NCI-H1105 treated with DMSO at 0.1 percent for 48 hours (cell line): Measurements from ENCODE around the gene RPN1.
A peak's percentile ranks its signal among the peaks of the same experiment; 100 is the strongest.

ENCODE experiments used
- DNase-seq: peaks from one replicate; lab custom pipeline; 2025; lab: John Stamatoyannopoulos, UW

The RPN1 gene

DNA sequence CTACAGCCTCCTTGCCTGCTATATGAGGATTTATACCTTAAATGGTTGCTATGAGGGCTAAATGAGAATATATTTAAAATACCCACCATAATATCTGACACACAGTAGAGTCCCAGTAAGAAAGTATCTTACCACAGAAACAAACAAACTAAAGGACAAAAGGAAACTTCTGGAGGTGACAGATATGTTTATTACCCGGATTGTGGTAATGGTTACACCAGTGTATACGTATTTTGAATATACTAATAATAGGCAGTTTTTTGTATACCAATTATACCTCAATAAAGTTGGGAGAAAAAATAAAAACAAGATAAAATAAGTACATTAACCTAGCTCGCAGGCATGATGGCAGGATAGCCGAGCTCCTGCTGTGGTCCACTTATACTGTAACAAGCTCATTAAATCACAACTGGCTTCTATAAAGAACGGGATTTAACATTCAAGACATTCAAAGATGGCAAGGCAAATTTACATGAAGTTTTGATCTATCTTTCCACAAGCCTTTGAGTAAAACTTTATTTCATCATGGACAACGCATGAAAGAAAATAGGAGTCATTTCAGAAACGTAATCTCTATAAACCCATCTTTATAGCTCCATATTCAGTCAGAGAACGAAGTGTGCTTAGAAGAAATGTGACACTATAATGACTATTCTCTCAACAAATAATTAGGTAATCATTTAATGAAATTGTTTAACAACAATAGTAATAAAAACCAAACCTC lies 1.5 kb downstream of the RPN1 start:
- DNase-seq, result no peak

- no peak for DNase-seq
These were observed 2.2 kb downstream of the RPN1 start for GRCh38 chr3:128648402-128648801.

DNA sequence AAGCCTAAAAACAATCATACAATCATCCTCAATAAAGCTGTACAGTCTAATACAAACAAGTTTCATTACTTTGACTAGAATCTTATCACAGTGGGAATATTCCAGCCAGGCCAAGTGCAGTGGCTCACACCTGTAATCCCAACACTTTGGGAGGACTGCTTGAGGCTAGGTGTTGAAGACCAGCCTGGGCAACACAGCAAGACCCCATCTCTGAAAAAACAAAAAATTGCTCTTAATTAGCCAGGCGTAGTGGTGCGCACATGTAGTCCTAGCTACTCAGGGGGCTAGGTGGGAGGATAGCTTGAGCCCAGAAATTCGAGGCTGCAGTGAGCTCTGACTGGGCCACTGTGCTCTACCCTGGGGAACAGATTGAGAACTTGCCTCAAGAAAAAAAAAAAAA lies 3.3 kb downstream of the RPN1 start:
- no peak for DNase-seq

GRCh38 chr3:128634075-128634611 lies 16.5 kb downstream of the RPN1 start:
- no peak for DNase-seq

DNA sequence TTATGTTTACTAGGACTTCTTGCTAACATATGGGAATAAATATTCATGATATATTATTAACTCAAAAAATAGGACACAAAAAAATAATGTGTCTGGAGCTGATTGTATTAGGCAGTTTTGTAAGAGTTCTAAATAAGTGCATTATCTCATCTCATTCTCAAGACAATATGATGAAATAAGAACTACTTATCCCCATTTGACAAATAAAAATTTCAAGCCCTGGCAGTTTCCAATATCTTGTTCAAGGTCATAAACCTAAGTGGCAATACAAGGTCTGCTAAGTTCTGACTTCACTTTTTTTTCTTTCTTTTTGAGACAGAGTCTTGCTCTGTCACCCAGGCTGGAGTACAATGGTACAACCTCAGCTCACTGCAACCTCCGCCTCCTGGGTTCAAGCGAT lies 18.3 kb downstream of the RPN1 start:
- DNase-seq, result no peak

DNA sequence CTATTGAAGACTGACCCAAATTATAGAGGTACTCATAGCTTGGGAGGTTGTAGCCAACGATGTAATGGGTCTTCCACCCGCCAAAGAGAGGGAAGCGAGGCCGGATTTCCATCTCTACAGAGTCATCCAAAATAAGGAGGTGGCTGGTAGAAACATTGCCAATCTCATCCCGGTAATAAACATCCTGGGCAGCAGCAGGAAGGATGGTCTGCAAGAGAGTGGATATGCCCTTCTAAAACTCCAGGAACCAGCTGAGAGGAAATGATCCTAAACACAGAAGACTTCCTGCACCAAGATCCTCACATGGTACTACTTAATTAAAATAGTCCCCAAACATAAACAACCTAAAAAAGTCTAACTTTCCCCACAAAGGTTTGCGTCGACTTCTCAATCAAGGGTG lies 20.7 kb downstream of the RPN1 start:
- no peak for DNase-seq

DNA sequence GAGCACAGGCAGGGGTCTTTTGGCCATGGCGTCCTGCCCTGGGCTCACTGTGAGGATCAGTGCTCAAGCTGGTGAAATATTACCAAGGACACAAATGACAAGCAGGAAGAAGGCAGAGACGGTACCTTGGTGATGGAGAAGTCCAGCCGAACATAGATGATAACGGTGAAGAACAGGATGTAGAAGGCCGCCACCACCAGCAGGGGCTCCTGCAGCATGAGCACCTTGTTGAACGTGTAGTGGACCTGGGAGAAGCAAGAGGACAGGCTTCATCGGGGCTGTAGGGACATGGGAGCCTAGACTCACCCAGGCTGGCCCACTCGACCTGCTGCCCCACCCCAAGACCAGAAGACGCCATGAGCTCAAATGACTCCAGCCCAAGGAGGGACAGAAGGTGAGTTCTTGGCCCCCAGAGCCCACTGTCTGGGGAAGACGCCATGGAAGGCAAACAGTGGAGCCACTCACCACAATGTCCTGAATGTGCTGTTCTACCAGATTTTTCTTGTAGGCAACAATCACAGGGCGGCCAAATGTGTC lies 25.1 kb downstream of the RPN1 start:
- DNase-seq, result no peak

- no peak for DNase-seq
These were observed 26.0 kb downstream of the RPN1 start for GRCh38 chr3:128624526-128625138.

- DNase-seq, result no peak
These were observed 26.8 kb downstream of the RPN1 start for GRCh38 chr3:128623762-128624176.

GRCh38 chr3:128621931-128622330 lies 28.7 kb downstream of the RPN1 start:
- DNase-seq, result no peak

DNA sequence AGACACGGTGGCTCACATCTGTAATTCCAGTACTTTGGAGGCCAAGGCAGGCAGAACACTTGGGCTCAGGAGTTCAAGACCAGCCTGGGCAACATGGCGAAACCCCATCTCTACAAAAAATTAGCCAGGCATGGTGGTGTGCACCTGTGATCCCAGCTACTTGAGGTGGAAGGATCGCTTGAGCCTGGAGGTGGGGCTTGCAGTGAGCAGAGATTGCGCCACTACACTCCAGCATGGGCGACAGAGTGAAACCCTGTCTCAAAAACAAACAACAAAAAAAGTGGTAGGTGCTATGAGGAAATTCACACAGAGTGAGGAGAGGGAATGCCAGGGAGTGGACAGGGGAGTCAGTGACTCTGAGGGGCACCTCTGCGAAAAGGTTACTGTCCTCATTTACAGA lies 29.4 kb downstream of the RPN1 start:
- DNase-seq, result no peak

GRCh38 chr3:128620268-128620691 lies 30.3 kb downstream of the RPN1 start:
- no peak for DNase-seq

DNA sequence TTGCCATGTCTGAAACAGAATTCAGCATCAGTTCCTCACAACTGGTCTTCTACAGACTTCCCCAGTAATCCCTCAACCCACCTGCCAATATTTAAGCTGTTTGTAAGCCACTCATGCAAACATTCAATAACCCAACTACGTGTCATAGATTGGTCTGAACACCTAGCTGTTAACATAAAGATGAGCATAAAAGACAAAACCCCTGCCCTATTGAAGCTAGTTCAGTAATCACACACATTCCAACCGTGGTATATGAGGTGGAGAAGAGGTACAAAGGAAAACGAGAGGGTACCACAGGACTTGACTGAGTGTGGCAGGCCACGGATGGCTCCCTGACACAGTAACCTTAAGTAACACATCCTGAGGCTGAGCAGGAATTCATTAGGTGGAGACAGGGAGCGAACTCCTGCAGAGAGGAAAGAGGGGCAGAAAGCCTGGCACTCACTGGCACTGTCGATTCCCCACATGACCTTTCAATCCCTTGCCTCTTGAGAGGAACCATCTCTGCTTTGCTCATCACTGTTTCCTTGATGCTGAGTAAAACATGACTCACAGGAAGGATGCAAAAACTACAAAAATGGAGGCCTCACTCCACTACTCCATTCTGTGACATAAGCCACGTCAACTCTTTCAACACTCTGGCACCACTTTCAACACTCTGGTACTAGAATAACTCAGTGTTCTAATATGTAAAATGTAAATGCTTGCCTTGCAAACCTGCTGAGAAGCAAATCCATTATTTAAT lies 31.3 kb downstream of the RPN1 start:
- no peak for DNase-seq

DNA sequence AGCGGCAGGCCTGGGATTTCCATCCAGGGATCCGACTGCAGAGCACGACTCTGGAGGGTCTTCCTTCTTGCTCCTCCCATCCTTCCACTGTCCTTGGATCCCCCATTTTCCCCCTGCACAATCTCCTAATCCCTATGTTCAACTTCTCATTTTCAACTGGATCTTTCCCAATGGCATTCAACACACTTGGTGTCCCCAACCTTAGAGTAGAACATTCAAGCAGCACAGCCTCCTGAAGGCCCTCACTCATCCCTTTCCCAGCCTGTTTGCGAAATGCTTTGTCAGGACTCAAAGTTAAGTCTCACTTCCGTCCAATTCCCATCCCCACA lies 32.3 kb downstream of the RPN1 start:
- DNase-seq, result no peak

DNA sequence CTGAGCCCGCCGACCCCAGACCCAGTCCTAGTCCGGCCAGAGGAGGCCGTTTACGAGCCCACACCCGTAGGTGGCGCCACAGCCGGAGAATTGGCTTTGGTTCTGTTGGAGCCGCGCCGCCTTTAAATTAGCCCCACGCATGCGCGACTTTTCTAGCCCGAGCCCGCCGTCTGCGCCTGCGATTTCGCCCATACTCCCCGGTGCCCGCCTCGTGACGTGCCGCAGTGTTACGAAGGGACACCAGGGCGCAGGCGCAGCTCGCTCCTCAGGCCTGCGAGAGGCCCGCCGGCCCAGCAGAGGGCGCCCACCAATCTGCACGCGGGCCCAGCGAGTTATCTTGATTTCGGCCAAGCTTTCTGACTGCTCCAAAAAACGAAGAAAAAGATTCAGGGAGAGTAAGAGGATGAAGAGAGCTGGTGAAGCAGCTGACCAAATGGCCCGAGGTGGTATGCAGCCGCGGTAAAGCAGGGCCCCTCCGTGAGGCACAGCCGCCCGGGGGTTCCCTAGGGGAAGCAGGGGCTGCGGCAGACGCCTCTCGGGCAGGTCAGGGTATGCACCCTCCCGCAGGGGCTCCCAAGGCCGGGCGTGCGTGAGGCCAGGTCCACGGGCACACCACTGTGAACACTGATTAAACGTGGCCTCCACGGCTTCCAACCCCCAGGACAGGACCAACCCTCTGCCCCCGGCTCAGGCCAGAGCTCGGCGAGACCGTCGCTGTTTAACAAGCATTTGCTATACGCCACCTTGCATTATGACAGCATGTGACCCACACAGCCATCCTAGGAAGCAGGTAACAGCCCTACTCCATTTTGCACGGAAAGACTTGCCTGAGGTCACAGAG lies 32.8 kb downstream of the RPN1 start:
- peak; percentile 99 for DNase-seq

DNA sequence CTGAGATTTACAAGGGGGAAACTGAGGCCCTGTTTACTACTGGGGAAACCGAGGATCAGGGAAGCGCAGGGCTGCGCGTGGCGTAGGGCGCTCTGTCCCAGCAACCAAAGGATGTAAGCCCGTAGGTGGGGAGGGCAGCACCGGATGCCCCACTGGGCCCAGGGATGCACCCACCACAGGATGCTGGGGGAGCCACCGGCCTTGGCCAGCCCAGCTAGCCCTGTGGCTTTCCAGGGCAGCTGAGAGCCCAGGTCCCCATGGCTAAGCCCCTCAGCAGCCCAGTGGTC lies 33.4 kb downstream of the RPN1 start:
- DNase-seq, result no peak

GRCh38 chr3:128616516-128617269 lies 33.9 kb downstream of the RPN1 start:
- no peak for DNase-seq

GRCh38 chr3:128614076-128614475 lies 36.5 kb downstream of the RPN1 start:
- no peak for DNase-seq

- no peak for DNase-seq
These were observed 37.4 kb downstream of the RPN1 start for GRCh38 chr3:128613083-128613829.

- DNase-seq, result no peak
These were observed 40.1 kb downstream of the RPN1 start for GRCh38 chr3:128610451-128611070.
